GM21723 (cell line): Measurements from ENCODE around the gene HOXC9.

ENCODE experiments used
- ATAC-seq: cut with Tn5 transposase; IDR thresholded peaks from one replicate; pipeline ENCODE4 v1.9.1; 2021; ENCODE audit warnings: mild to moderate bottlenecking, moderate library complexity; ENCODE audit not compliant: unreplicated experiment

Gene HOXC9

DNA sequence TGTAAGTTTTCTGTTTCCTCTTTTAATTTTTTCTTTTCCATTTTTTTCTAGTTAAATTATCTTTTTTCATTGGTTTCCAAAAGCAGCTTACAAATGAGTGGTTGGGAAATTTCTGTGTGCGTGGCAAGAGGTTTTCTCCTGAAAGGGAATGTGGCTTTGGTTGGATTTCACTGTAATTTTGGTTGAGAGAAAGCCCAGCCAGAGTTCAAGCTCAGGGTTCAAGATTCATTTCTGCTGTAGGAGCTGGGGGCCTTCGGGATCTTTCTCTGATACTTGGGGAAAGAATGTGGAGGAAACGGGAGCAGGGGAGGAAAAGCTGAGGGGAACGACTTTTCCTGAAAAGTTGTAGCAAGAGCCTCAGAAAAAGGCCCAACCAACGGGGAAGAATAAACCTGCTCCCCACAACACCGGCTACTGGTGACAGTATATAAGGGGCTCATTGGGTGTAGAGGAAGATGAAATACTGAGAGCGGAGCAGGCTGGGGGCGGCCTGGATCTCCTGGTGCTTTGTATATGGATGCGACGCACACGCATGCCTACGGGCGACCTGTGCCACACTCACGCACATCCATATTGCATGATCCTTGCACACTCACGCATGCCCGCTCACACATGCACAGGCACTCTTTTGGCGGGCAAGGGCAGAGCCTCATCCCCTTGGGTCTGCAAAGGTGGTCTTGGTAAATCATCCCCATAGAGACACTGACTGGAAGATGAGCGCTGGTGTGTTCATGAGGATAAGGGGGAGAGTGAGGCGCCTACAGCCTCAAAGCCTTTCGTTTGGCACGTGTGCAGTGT is 13.1 kb upstream of the HOXC9 start:
- ATAC-seq, result no peak

DNA sequence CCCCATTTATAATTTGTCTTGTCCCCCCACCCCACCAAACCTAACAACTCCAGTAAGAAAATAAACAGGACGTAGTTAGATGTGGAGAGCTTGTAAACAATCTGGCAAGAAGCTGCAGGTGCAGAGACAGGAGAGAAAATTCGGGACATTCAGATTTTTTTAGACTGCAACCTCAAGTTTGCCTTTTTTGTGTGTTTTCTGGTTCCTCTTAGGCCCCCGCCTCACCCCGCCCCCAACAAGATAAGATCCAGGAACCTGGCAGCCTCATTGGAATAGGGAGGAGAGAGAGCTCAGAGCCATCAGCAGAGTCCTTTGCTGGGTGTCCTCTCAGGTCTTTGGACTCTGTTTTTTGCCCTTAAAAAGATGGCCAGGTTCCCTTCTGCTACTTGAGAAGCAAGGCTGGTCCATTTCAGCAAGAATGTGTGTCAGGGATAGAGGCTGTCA is 12.2 kb upstream of the HOXC9 start:
- no peak for ATAC-seq

DNA sequence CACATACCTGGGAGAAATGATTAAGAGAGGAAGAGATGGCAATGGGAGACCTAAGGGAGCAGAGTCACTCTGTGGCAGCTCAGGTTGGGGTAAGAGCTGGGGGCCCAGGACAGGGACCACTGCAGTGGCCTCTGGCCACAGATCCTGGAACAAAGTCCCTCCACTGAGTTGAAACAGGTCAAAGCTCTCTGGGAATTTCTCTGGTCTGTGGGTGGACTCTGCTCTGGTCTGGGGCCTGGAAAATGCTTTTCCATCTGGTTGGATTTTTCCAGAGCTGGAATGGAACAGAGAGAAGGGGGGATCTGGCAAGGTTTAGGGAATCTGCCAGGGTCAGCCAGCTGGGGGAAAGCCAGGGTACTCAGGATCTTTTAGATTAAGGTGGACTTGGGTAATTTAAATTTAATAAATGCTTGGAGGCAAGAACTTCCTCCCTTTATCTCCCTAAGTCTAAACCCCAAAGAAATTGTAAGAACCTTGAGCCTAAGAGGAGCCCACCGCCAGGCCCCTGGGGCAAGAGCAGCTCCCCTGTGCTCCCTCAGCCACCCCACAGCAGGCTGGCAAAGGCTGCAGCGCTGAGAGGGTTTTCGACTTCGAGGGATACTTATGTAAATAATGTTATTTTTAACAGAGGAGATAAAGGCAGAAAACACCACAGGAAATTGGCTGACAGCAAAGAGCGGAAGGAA is 11.3 kb upstream of the HOXC9 start:
- no peak for ATAC-seq

DNA sequence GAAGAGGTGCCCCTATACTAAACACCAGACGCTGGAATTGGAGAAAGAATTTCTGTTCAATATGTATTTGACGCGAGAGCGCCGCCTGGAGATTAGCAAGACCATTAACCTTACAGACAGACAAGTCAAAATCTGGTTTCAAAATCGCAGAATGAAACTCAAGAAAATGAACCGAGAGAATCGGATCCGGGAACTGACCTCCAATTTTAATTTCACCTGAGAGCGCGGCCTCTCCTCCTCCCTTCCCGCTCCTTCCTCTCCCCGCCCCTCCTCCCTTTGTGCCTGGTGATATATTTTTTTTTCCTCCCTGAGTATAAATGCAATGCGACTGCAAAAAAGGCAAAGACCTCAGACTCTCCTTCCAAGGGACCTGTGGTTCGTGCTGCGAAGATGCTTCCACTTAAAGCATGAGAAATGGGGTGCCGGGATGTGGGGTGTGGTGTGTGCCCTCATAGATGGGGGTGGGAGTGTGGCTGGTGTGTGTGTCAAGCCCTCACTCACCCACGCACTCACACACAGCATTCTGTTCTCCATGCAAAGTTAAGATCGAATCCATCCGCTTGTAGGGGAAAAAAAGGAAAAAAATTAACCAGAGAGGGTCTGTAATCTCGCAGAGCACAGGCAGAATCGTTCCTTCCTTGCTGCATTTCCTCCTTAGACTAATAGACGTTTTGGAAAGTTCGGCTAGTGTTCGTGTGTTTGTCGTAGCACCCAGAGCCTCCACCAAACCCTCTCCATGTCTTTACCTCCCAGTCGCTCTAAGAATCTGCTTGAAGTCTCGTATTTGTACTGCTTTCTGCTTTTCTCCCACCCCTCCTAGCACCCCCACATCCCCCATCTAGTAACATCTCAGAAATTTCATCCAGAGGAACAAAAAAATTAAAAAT is 10.5 kb upstream of the HOXC9 start:
- peak; percentile 52 for ATAC-seq

DNA sequence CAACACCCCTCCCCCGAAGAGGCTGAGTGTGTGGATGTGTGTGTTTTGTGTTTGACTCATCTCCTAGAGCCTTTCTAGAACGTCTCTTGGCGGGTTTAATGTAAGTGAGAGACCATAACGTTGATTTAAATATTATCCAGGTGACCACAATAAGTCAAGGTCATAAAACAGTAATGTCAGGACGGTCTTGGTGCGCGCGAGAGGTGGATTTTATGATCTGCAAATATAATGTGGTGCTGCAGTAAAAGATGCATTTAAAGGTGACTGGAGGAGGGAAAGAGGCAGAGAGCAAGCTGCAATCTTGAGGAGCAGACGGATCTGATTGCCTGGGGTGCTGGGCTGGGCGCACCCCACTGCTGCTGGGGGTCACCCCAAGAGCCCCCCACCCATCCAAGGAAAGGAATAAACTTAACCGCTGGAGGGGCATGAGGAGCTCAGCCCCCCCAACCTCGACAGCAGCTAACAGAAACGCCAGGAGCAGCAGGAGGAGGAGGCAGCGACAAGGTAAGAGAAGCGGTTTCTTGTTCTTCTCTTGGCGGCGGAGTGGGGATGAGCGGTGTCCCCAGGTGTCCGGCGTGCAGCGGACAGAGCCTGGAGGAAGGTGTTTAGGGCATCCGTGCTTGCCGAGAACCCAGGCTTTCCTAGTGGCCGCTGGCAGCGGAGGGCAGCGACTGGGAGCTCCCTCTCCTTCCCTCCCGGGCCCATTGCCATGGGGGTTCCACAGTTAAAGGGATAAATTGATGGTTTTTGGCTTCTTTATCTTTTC is 9.5 kb upstream of the HOXC9 start:
- no peak for ATAC-seq

DNA sequence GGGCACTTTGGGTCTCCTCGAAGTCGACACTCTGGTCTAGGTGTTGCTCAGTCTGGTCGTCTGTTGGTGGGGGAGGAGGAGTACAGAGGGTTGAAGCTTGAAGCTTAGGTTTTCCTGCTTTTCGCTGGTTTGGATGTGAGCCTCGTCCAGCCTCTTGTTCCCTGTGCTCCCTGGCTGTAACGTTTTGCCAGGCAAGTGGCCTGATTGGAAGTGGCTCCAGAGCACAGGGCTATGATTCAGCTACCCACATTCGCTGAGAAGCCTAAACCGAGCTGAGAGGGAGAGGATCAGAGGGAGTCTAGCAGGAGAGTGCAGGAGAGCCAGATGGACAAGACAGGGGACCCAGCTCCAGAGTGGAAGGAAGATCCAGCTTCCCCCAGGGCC is 8.9 kb upstream of the HOXC9 start:
- no peak for ATAC-seq

DNA sequence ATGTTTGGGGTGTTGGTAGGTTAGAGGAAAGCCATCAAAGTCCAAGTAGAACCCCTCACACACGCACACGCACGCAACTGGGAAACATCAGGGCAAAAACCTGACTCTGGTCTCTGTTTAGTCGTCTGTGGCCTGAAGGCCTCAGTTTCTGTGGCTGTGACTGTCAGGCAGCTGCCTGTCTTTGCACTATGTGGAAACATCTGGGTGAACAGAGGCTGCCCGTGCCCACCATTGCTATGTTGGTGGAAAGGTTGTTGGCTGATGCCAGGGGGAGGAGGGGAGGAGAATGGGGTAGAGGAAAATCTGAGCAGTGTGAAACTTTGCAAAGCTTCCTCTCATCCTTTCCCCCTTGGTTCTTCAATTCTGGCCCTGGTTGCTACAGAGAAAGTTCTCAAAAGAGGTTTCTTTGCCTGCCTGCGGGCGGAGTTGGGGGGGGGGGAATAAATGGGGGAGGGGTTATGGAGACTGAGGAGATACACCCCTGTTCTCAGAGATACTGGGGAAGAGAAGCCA is 7.5 kb upstream of the HOXC9 start:
- no peak for ATAC-seq

DNA sequence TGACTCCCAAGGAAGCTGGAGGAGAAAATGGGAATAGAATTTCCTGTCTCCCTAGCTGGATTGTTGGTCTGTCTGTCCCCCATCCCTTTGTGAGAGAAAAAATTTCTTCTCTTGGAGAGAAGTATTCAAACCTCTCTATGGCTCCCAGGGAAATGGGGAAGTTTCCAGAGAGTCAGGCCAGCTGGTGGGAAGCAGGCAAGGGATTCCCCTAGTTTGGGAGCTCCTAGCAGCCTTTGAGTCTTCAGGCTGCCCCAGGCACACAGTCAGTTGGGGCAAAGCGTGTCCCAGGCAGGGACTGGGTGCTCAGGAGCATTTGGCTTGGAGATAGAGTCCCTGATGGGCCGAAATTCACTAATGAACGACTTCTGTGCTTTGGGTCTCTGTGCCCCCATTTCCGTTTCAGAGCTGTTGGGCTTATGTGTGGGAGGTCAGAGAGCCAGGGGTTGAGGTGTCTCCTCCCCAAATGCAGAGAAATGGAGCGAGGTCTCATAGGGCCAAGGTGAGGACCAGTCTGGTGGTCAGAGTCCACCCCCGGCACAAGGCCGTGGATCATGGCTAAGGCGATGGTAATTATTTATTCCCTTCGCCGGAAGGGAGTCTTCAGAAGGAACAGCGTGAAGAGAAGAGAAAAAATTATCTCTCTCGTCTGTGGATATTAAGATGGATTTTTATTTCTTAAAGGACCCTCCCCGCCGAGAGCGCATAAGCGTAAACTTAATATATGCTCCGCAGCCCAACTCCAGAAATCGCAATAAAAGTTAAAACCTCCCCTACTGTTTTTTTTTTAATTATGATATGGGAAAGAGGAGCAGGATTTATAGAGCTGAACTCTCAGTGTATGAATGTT is 6.6 kb upstream of the HOXC9 start:
- ATAC-seq, result no peak

DNA sequence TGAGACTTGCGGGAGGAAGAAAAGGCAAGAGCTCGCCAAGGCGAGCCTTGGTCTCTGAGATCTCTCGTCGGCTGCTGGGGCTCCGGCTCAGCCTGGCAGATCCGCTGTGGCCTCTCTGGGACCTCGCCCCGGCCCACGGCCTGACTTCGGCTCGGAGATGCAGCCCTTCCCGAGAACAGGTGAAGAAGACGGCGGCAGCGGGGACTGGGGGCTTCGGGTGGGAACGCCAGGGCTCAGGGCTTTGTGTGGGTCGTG is 6.0 kb upstream of the HOXC9 start:
- no peak for ATAC-seq

DNA sequence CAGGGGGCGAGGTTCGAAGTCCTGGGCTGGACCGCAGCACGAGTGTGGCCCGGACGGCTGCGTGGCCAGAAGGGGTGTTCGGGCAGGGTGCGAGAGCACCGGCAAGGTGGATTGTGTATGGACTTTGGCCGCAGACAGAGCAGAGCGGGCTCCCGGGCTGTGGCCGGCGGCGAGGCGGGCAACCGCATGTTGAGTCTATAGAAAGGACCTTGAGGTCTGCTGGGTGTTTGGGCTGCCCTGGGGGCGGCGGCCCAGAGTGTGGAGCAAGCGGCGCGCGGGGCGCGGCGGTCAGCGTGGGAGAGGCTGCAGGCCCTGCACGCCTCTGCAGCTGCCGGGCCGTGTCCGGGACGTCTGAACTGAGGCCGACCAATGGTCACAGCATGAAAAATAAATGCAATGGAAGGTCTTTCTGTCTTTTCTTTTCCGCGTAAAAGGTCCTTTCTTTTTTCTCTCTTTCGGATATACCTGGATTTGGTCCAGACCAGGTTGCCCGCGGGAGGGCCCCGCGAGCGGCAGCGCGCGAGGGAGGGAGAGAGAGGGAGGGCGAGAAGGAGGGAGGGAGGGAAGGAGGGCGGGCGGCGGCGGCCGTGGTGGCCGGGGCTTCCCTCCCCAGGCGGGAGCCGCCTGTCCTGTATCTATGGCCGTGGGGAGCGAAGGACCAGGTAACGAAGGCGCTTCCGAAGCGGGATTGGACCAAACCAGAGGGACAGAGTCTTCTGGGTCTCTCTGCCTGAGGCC is 5.5 kb upstream of the HOXC9 start:
- ATAC-seq, result no peak

DNA sequence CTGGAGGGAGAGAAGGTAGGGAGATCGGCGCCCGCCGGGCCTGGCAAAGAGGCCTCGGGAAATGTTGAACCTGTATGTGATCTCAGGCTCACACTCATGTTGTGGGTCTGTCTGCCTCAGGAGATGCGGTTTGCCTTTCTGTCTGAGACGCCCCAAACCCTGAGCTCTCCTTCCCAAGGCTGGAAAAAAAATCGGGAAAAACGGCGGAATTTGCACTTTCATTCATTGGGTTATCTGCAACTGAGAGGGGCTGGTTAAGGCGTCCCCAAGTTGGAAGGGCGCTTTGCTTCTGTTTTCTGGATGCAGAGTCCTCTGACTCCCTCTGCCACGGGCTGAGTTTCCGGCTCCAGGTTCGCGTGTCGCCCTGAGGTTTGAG is 5.0 kb upstream of the HOXC9 start:
- ATAC-seq, result no peak

DNA sequence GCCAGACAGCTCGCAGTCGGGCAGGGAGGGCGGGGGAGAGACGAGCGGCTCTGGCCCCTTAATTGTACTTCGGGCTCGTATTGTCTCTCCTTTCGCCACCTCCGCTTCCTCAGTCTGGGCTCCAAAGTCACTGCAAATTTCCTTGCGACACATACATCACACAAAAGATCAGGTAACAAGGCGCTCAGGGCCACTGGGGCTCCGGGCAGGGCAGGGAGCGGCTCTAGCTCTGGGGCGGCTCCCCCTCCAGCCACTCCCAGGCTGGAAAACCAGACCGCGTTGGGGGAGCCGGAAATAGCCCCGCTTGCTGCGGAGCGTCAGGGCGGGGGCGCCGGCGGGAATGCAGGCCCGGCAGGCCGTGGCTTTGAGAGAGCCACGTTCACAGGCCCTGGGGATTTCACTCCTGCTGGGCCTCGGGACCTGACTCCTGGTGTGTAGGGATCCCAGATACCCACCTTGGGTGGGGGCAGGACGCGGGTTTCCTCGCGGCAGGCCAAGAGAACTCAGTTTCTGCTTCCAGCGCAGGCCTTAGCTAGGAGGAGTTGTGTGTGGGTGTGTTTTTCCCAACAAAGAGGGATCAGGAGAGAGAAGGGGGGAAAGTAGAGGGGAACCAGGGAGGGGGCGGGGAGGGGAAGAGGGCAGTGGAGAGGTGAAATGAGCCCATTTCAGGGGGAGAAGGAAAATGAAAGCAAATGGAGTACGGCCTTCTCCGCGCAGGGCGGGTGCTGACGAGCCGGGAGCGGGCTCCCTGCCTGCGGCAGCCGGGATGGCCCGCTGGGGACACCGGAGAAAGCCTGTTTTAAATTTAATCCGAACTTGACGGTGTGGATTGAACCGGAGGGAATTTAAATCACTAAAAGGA is 4.4 kb upstream of the HOXC9 start:
- no peak for ATAC-seq

DNA sequence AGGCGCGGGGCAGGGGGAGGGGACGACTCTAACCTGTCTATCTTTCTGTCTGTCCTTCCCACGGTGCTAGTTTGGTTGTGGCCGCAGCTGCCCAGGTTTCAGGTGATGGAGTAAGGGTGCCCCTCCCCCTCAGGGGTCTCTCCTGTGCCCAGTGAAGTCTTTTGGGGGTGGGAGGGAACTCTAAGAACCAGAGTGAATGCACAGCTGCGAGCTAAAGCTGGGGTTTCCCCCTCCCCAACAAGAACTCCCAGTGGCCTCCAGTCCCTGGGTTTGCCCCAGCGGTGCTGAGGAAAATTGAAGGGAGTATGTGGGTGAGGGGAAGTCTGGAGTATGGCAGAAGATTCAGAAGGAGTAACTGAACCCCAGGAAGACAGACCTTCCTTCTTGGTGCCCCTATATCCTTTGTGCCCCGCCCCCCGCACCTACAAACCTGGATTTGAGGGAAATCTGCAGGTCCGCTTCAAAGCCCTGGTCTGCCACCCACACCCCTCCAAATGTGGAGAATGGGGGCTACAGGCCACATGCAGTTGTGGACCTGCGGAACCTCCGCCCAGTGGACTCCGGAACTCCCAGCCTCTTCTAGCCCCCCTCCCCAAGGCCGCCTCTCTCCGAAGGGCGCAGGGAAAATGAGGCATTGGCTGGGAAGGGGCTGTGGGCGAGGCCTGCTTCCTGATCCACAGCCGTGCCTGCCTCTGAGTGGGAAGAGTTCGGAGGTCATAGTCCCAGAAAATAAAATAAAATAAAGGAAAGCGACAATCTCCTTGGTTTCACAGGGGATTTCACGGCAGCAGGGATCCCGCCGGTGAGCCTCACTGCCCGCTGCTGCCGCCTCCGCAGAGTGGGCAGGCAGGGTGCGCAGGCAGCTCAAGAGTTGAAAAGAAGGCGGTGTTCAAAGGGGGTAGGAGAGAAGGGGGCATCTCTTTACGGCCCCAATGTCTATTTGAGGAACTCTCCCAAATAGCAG is 3.4 kb upstream of the HOXC9 start:
- ATAC-seq, result no peak

DNA sequence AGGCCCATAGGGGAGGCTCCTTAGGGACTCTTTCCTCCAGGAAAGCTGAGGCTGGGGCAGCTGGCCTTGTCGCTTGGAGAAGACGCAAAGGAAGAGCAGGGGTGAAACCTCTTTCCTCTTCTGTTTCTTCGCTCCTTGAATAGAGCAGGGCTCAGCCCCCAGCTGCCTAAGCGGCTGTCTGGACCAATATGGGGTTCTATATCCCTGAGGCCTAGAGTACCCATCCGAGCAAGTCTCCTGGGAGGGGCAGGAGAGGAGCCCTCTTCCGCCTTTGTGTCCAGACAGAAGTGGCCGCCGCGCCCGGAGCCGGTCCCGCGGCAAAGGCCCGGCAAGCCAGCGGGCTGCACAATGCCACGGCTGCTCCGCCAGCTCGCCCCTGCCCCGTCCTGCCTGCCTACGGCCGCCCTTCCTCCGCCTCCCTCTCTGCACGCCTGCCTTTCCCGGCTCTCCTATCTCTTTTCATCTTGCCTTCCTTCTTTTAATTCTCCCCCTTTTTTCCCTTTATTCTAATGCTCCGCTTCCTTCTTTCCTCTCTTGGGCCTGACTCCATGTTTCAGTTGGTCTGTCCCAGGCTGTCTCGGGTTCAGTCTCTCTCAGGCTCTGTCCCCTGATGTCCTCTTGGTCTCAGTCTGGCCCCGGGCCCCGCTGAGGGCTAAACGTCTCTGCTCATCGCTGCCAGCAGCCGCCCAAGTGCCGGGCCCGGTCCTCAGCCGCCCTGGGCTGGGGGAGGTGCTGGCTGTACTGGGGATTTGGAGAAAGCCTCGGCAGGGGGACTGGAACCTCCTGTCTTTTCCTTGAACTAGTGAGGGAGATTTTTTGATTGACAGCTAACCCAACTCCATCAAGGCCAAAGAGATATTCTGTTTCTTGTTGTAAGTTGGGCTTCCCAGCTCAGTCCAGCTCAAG is 2.5 kb upstream of the HOXC9 start:
- ATAC-seq, result no peak

DNA sequence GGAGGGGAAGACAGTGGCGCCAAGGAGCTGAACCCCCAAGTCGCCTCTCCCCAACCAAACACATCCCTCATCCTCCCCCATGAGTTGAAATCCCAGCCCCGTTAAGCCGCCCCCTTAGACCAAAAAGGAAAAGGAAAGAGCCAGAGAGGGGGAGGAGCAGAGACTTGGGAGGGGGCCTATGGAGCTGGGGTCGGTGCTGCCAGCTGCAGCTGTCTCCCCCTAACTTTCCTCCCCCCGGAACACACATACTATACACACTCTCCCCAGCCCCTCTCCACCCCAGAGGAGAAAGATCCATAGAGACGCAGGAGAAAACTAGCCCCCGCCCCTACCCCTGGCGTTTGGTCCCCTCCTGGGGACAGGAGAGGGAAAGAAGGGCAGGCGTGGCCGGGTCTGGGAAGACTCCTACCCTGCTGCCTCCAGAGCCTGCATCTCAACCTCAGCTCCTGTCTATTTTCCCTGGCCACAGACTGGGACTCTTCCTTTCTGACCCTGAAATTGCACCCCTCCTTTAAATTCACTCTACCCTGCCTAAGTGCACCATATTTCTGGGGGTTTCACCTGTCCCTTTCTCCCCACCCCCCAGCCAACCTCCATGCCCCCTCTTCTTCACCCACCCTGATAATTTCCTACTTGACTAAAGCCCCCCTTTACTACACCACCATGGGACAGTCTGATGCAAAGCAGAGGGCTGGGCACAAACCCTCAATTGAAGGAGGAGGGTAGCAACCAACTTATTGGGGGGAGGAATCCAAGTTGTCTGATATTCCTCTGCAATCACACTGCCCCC is 1.7 kb upstream of the HOXC9 start:
- no peak for ATAC-seq

DNA sequence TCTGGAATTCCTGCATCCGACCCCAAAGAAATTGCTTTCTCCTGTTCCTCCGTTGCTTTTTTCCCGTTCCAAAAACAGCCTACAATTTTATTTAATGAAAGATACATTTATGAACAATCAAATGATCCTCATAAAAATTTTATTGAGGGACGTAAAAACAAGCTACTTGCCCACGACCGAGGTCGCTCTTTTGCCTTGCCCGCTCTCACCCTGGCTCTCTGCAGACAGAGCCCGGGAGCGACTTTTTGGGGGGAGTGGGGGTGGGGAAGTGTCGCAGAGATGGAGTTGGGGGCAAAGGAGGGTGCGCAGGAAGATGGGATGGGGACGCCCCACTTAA is 1.1 kb upstream of the HOXC9 start:
- no peak for ATAC-seq
